Sigmoid colon (tissue), 4 donors: Measurements from ENCODE around the gene PRM1.

Experiments used
- EP300 ChIP-seq, 4 donors: sonication (generic); formaldehyde crosslinking; IDR thresholded peaks; one replicate each; pipeline ENCODE4 v1.6.1; 2017; ENCODE audit warnings: antibody characterized with exemption in 4 of 4
- TF ChIP-seq, protein P1 (sequence below), 4 experiments: fragments of 450-650 bp in 3 of 4; fragments of 200-600 bp in 1 of 4; IDR thresholded peaks; one replicate each; pipeline ENCODE4 v1.5.1; 2016 to 2019; ENCODE audit warnings: antibody characterized with exemption in 4 of 4, mild to moderate bottlenecking in 3 of 4, moderate library complexity in 2 of 4

DNA sequence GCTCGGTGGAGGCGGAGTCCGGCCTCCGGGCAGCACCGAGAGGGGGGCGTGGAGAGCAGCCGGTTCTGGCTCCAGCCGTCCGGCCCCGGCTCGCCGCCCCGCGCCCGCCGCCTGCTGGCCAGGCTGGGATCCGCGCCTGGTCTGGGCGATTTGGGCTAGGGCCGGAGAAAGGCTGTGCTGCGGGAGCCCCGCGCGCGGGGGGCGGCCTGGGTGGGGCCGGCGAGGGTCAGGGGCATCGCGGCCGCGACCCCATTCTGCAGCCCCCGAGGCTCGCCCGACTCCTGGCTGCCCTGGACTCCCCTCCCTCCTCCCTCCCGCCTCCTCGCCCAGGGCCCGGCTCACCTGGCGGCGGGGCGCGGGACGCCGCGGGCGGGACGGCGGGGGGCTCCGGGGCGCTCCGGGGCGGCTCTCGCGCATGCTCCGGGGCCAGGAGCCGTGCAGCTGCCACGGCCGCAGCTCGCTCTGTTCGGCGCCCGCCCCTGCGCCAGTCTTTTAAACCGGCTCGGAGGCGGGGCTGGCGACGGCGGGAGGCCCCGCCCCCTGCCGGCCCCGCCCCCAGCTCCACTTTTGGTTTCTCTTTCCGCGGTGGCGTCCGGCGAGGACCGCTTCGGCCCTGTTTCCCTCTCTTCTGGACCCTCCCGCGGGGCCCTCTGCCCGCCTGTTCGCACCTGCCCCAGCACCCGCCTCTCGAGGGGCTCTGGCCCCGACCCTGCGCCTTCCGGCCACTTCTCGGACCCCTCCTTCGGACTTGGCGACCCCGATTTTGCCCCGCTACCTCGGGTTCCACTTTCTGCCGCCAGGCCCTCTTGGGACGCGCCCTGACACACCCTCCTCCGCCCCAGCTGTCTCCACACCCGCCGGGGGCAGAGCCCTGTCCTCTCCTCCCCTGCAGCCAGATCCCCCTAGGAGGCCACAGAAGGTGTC, 25.1 kb downstream of the PRM1 start, which contains the start of gene SOCS1:
- no peak for TF ChIP-seq EP300 (IDR thresholded peaks at IDR 0.05)
- TF ChIP-seq, protein P1, sequence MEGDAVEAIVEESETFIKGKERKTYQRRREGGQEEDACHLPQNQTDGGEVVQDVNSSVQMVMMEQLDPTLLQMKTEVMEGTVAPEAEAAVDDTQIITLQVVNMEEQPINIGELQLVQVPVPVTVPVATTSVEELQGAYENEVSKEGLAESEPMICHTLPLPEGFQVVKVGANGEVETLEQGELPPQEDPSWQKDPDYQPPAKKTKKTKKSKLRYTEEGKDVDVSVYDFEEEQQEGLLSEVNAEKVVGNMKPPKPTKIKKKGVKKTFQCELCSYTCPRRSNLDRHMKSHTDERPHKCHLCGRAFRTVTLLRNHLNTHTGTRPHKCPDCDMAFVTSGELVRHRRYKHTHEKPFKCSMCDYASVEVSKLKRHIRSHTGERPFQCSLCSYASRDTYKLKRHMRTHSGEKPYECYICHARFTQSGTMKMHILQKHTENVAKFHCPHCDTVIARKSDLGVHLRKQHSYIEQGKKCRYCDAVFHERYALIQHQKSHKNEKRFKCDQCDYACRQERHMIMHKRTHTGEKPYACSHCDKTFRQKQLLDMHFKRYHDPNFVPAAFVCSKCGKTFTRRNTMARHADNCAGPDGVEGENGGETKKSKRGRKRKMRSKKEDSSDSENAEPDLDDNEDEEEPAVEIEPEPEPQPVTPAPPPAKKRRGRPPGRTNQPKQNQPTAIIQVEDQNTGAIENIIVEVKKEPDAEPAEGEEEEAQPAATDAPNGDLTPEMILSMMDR (IDR thresholded peaks at IDR 0.05): peak; percentile 57 to 96 (median 80)
